WTC11 (cell line): ENCODE data around the gene COLQ. TPM values are rescaled to one million over a fixed set of nuclear protein-coding genes. Genes with fewer than 3 reads are reported as not detected.

Source experiments
- ATAC-seq: fragments of 200-7000 bp; cut with Tn5 transposase; 2 replicates; pipeline ENCODE4 v1.10.0; 2021; ENCODE audit warnings: mild to moderate bottlenecking, moderate library complexity
- CTCF ChIA-PET: fragments of 300-600 bp; sonication (Branson Sonifier 250); formaldehyde crosslinking; loops from one replicate; lab custom pipeline; 2021; ENCODE audit warnings: antibody characterized with exemption; lab: Charles Lee
- POLR2A ChIA-PET: fragments of 350-600 bp; sonication (Branson Sonifier 250); formaldehyde crosslinking; loops from one replicate; lab custom pipeline; 2021; ENCODE audit warnings: antibody characterized with exemption; lab: Charles Lee
- DNase-seq: peaks from one replicate; pipeline ENCODE4 v3.0.0; 2021; ENCODE audit warnings: low spot score
- H3K27ac Mint-ChIP-seq: 2 replicates; pipeline ENCODE4 v1.8.0; 2021; ENCODE audit warnings: mixed read lengths
- H3K27me3 Mint-ChIP-seq: 2 replicates; pipeline ENCODE4 v1.8.0; 2021; ENCODE audit warnings: low read depth, mild to moderate bottlenecking, moderate library complexity, mixed read lengths
- H3K36me3 Mint-ChIP-seq: 2 replicates; pipeline ENCODE4 v1.8.0; 2021; ENCODE audit warnings: mixed read lengths
- H3K4me1 Mint-ChIP-seq: 2 replicates; pipeline ENCODE4 v1.8.0; 2022; ENCODE audit warnings: mixed read lengths
- H3K4me3 Mint-ChIP-seq: 2 replicates; pipeline ENCODE4 v1.8.0; 2021; ENCODE audit warnings: mild to moderate bottlenecking, moderate library complexity, mixed read lengths
- H3K9me3 Mint-ChIP-seq: 2 replicates; pipeline ENCODE4 v1.8.0; 2021; ENCODE audit warnings: mixed read lengths
- CBFB ChIP-seq: sonication (generic); formaldehyde crosslinking; IDR thresholded peaks from 2 replicates; pipeline ENCODE4 v1.8.1; 2022; ENCODE audit warnings: mild to moderate bottlenecking, low read depth, missing genetic modification reagents
- CREB1 ChIP-seq: sonication (generic); formaldehyde crosslinking; IDR thresholded peaks from 2 replicates; pipeline ENCODE4 v1.8.0; 2023; ENCODE audit warnings: mild to moderate bottlenecking, missing genetic modification reagents
- CREM ChIP-seq: sonication (generic); formaldehyde crosslinking; IDR thresholded peaks from 2 replicates; pipeline ENCODE4 v1.8.1; 2022; ENCODE audit warnings: mild to moderate bottlenecking, missing genetic modification reagents, moderate library complexity
- E2F1 ChIP-seq: sonication (generic); formaldehyde crosslinking; IDR thresholded peaks from 2 replicates; pipeline ENCODE4 v1.8.0; 2022; ENCODE audit warnings: mild to moderate bottlenecking, missing genetic modification reagents
- GTF2I ChIP-seq: fragments of 250-450 bp; sonication (Bioruptor Pico); conservative IDR thresholded peaks from 2 replicates; pipeline ENCODE4 v1.4.0; 2021; ENCODE audit warnings: mild to moderate bottlenecking
- IRF1 ChIP-seq: sonication (generic); formaldehyde crosslinking; IDR thresholded peaks from 2 replicates; pipeline ENCODE4 v1.8.0; 2023; ENCODE audit warnings: missing genetic modification reagents
- MAX ChIP-seq: sonication (generic); formaldehyde crosslinking; IDR thresholded peaks from 2 replicates; pipeline ENCODE4 v1.8.0; 2022; ENCODE audit warnings: mild to moderate bottlenecking, missing genetic modification reagents
- NFATC4 ChIP-seq: fragments of 250-450 bp; sonication (Bioruptor Pico); IDR thresholded peaks from 2 replicates; pipeline ENCODE4 v1.9.0; 2021; ENCODE audit warnings: mild to moderate bottlenecking
- NFE2L1 ChIP-seq: sonication (generic); formaldehyde crosslinking; IDR thresholded peaks from 2 replicates; pipeline ENCODE4 v1.8.1; 2023; ENCODE audit warnings: missing genetic modification reagents
- NFYB ChIP-seq: sonication (generic); formaldehyde crosslinking; conservative IDR thresholded peaks from 2 replicates; pipeline ENCODE4 v1.8.0; 2022; ENCODE audit warnings: low read depth, missing genetic modification reagents
- SOX15 ChIP-seq: fragments of 250-450 bp; sonication (Bioruptor Pico); IDR thresholded peaks from 2 replicates; pipeline ENCODE4 v1.9.0; 2021; ENCODE audit warnings: mild to moderate bottlenecking
- TEAD1 ChIP-seq: sonication (generic); formaldehyde crosslinking; IDR thresholded peaks from 2 replicates; pipeline ENCODE4 v1.8.0; 2022; ENCODE audit warnings: mild to moderate bottlenecking, missing genetic modification reagents
- TEAD4 ChIP-seq: sonication (generic); formaldehyde crosslinking; IDR thresholded peaks from 2 replicates; pipeline ENCODE4 v1.8.0; 2022; ENCODE audit warnings: mild to moderate bottlenecking, missing genetic modification reagents
- ZMAT4 ChIP-seq: fragments of 250-450 bp; sonication (Bioruptor Pico); IDR thresholded peaks from 2 replicates; pipeline ENCODE4 v1.9.0; 2021; ENCODE audit warnings: mild to moderate bottlenecking
- ZNF219 ChIP-seq: sonication (generic); formaldehyde crosslinking; IDR thresholded peaks from 2 replicates; pipeline ENCODE4 v1.8.0; 2023; ENCODE audit warnings: missing genetic modification reagents, mild to moderate bottlenecking, borderline replicate concordance
- ZNF263 ChIP-seq: sonication (generic); formaldehyde crosslinking; IDR thresholded peaks from 2 replicates; pipeline ENCODE4 v1.8.1; 2022; ENCODE audit warnings: low read depth, mild to moderate bottlenecking, moderate library complexity, missing genetic modification reagents
- ZNF317 ChIP-seq: sonication (generic); formaldehyde crosslinking; IDR thresholded peaks from 2 replicates; pipeline ENCODE4 v1.8.1; 2023; ENCODE audit warnings: low read depth, mild to moderate bottlenecking, moderate library complexity, missing genetic modification reagents, borderline replicate concordance
- total RNA-seq: library from RNA; stranded (reverse); gene quantifications from 3 replicates; pipeline ENCODE4 v1.2.3, GENCODE V29; 2021
- TF ChIP-seq, protein P1 (sequence below): sonication (generic); formaldehyde crosslinking; IDR thresholded peaks from 2 replicates; pipeline ENCODE4 v1.8.1; 2022; ENCODE audit warnings: missing genetic modification reagents, borderline replicate concordance
- TF ChIP-seq, protein P2 (sequence below): fragments of 250-450 bp; sonication (Bioruptor Pico); IDR thresholded peaks from 2 replicates; pipeline ENCODE4 v1.9.0; 2021; ENCODE audit warnings: moderate library complexity, mild to moderate bottlenecking, inconsistent platforms, borderline replicate concordance
- TF ChIP-seq, protein P3 (sequence below): fragments of 200-600 bp; IDR thresholded peaks from 2 replicates; pipeline ENCODE4 v1.8.0; 2022; ENCODE audit warnings: antibody characterized with exemption

COLQ gene
- total RNA-seq, 1 experiment from 2014 or later, result 2.2 TPM

DNA sequence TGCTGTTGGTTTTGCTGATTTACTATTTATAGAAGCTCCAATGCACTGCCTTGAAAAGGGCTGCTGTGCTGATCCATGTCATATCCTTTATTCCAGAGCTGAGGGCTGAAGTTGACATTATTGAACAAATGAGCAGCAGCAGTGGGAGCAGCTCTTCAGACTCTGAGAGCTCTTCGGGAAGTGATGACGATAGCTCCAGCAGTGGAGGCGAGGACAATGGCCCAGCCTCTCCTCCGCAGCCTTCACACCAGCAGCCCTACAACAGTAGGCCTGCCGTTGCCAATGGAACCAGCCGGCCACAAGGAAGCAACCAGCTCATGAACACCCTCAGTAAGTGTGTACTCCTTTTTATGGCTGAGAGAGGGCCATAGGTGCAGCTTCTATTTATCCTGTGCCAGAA, 85.3 kb downstream of the COLQ start (continued):
- TF ChIP-seq CREB1, result no peak

- ATAC-seq, result no peak
- Mint-ChIP-seq H3K9me3 (no peaks in the 10 kb centered on the region), H3K36me3 (peaks cover 67% of the 10 kb centered on the region), H3K27me3 (no peaks in the 10 kb centered on the region), H3K4me1 (no peaks in the 10 kb centered on the region), H3K4me3 (no peak overlapping the region), H3K27ac (no peak overlapping the region)
- no peak for DNase-seq
- TF ChIP-seq CBFB (CRISPR knock-in tag), result no peak
- TF ChIP-seq ZNF263 (CRISPR knock-in tag), result no peak
- no peak for TF ChIP-seq IRF1 (CRISPR knock-in tag)
- TF ChIP-seq ZMAT4 (CRISPR knock-in tag), result no peak
- TF ChIP-seq NFE2L1, result no peak
- ChIA-PET POLR2A (no interaction called here), CTCF (no interaction called here)
Measured at GRCh38 chr3:15434756-15435155, 86.8 kb downstream of the COLQ start.

- H3K27me3 Mint-ChIP-seq, result no peaks in the 10 kb centered on the region
- ATAC-seq (no peak), DNase-seq (no peak)
- no peak overlapping the region for H3K27ac Mint-ChIP-seq
- POLR2A ChIA-PET, result no interaction called here
- H3K4me3 Mint-ChIP-seq, result no peak overlapping the region
- TF ChIP-seq, protein P1, sequence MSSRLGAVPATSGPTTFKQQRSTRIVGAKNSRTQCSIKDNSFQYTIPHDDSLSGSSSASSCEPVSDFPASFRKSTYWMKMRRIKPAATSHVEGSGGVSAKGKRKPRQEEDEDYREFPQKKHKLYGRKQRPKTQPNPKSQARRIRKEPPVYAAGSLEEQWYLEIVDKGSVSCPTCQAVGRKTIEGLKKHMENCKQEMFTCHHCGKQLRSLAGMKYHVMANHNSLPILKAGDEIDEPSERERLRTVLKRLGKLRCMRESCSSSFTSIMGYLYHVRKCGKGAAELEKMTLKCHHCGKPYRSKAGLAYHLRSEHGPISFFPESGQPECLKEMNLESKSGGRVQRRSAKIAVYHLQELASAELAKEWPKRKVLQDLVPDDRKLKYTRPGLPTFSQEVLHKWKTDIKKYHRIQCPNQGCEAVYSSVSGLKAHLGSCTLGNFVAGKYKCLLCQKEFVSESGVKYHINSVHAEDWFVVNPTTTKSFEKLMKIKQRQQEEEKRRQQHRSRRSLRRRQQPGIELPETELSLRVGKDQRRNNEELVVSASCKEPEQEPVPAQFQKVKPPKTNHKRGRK (CRISPR knock-in tag), result no peak
- no peak for TF ChIP-seq ZNF317 (CRISPR knock-in tag)
- no peak for TF ChIP-seq CREM
- no peak for TF ChIP-seq TEAD1 (CRISPR knock-in tag)
- TF ChIP-seq TEAD4 (CRISPR knock-in tag), result no peak
- TF ChIP-seq MAX (CRISPR knock-in tag), result no peak
- TF ChIP-seq E2F1, result no peak
- TF ChIP-seq GTF2I (CRISPR knock-in tag), result no peak
- no peak for TF ChIP-seq NFATC4
- no peak for TF ChIP-seq SOX15
- no peaks in the 10 kb centered on the region for H3K9me3 Mint-ChIP-seq
- peaks cover 55% of the 10 kb centered on the region for H3K36me3 Mint-ChIP-seq
- CTCF ChIA-PET, result interaction anchor here (0.6 kb wide), 1 partner anchor 94 kb away, joined by 5 read pairs; no protein-coding TSS in a partner anchor
- H3K4me1 Mint-ChIP-seq, result peaks cover 6% of the 10 kb centered on the region
Measured at GRCh38 chr3:15433531-15433930, 88.0 kb downstream of the COLQ start.

DNA sequence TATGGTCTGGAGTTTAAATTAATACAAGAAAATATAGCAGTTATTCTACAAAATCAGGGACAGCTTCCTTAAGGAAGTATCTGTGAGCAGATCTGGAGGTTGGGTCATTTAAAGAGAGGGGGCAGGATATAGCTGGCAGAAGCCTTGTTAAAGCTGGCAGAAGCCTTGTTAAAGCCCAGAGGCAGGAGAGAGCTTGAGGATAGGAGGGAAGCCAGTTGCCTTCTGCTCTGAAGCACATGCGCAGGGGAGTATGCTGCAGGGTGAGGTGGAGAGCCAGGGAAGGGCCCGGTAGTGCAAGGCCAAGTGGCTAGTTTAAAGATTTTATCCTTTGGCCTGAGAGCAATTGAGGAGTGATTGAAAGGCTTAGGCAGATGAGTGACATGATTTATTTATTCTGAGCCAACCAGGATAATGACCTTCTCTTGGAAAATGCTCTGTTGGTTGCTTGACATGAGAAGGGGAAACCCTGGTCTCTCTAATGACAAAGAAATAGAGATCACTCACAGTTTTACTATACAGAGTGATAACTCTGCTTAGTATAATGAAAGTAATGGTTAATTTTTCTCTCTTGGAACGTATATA, 90.2 kb downstream of the COLQ start:
- Mint-ChIP-seq H3K27me3 (no peaks in the 10 kb centered on the region), H3K27ac (no peak overlapping the region), H3K4me1 (peaks cover 18% of the 10 kb centered on the region), H3K4me3 (no peak overlapping the region), H3K9me3 (no peaks in the 10 kb centered on the region), H3K36me3 (peaks cover 41% of the 10 kb centered on the region)
- POLR2A ChIA-PET, result no interaction called here
- no peak for DNase-seq
- TF ChIP-seq, protein P2, sequence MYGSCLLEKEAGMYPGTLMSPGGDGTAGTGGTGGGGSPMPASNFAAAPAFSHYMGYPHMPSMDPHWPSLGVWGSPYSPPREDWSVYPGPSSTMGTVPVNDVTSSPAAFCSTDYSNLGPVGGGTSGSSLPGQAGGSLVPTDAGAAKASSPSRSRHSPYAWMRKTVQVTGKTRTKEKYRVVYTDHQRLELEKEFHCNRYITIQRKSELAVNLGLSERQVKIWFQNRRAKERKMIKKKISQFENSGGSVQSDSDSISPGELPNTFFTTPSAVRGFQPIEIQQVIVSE (CRISPR knock-in tag), result no peak
- TF ChIP-seq ZNF219 (CRISPR knock-in tag) (no peak), NFYB (CRISPR knock-in tag) (no peak)
- TF ChIP-seq, protein P3, sequence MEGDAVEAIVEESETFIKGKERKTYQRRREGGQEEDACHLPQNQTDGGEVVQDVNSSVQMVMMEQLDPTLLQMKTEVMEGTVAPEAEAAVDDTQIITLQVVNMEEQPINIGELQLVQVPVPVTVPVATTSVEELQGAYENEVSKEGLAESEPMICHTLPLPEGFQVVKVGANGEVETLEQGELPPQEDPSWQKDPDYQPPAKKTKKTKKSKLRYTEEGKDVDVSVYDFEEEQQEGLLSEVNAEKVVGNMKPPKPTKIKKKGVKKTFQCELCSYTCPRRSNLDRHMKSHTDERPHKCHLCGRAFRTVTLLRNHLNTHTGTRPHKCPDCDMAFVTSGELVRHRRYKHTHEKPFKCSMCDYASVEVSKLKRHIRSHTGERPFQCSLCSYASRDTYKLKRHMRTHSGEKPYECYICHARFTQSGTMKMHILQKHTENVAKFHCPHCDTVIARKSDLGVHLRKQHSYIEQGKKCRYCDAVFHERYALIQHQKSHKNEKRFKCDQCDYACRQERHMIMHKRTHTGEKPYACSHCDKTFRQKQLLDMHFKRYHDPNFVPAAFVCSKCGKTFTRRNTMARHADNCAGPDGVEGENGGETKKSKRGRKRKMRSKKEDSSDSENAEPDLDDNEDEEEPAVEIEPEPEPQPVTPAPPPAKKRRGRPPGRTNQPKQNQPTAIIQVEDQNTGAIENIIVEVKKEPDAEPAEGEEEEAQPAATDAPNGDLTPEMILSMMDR, result no peak
- ATAC-seq, result no peak
- CTCF ChIA-PET, result interaction anchor here (1.0 kb wide), 1 partner anchor 26 kb away, joined by 4 read pairs; no protein-coding TSS in a partner anchor
